Esophagus mucosa (tissue), 1 donor: ENCODE data around the gene CCDC146. TPM values are rescaled to one million over a fixed set of nuclear protein-coding genes. Genes with fewer than 3 reads are reported as not detected.
"Not testable (repeated sequence)": the region's sequence is repeated elsewhere in the genome, so short reads cannot be mapped to it uniquely, and the experiment has no call there.

ENCODE experiments used
- ATAC-seq: fragments of 200-7000 bp; cut with Tn5 transposase; one replicate; pipeline ENCODE4 v1.9.1; 2020
- total RNA-seq: library from RNA; stranded (reverse); gene quantifications from one replicate; pipeline ENCODE4 v1.2.4, GENCODE V29; 2023
- donor health status: DM: yes; HTN: yes; CAD: no.

Gene CCDC146
- 6.7 TPM for total RNA-seq

DNA sequence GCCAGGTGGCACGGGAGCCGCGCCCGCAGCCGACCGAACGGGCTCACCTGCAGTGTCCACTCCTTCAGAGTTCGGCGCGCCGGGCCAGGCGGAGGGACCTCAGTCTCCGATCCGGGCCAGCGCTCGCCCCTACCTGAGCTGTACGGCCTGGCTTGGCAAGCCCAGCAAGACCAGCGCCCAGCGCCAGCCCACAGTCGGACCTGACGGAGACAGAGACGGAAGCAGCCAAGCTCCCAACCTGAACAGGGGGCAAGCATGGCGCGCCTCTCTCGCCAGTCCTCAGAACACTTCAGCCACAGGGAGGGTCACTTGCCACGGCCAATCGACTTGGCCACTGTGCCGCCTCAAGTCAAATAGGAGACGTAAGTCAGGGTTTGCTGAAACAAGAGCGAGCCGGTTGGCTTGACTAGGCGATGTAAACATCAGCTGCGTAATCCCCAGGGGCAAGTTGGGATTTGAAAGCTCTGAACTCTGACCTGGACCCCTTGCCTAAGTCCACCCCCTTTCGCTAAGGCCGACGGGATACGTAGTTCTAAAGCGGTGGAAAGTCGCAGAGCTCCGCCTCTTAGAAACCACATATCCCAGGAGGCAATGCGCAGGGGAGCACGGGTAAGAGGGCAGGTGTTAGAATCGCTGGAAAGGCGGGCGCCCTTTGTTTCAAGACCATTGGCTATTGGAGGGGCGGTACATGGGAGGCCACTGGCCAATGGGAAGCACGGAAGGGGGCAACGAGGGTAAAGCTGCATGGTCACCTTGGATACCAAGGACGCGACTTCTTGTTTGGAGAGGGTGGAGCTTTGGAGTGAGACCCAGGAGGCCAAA is at the start of gene CCDC146:
CCDC146 (plus strand) TSS at position 756 of the 822 bp plus-strand sequence. CDS start 45,054 bp downstream, outside the sequence.
- ATAC-seq, result peak; percentile 99

GRCh38 chr7:77074786-77075396 is 47.5 kb upstream of the CCDC146 start:
- ATAC-seq, result not testable (repeated sequence)

- ATAC-seq, result not testable (repeated sequence)
Measured at GRCh38 chr7:77077060-77077459, 45.4 kb upstream of the CCDC146 start.

- not testable (repeated sequence) for ATAC-seq
Measured at GRCh38 chr7:77079112-77079511, 43.3 kb upstream of the CCDC146 start.

- not testable (repeated sequence) for ATAC-seq
Measured at GRCh38 chr7:77079624-77080023, 42.8 kb upstream of the CCDC146 start.

DNA sequence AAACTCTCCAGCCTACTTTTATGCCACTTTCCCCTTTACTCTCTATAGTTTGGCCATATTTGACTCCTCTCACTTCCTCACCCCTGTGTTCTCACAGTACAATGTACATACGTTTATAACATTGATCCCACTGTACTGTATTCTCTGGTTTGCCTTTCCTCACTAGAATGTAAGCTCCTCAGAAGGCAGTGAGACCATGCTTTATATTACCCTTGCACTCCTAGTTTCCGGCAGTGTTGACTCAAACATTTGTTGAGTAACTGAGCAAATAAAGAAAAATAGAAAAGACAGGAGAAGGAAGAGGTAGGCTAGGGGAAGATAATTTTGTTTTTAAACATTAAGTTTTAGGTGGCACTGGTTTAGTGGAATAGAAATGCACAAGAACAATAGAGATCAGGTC is 42.2 kb upstream of the CCDC146 start:
- ATAC-seq, result not testable (repeated sequence)

DNA sequence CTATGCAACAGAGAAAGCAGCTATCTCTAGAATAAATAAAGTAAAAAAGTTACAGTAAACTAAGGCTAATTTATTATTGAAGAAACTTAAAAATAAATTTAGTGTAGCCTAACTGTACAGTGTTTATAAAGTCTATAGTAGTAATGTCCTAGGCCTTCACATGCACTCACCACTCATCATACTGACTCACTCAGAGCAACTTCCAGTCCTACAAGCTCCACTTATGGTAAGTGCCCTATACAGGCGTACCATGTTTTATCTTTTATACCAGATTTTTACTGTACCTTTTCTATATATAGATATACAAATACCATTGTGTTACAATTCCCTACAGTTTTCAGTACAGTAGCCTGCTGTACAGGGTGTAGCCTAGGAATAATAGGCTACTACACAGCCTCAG is 40.2 kb upstream of the CCDC146 start:
- ATAC-seq, result not testable (repeated sequence)

DNA sequence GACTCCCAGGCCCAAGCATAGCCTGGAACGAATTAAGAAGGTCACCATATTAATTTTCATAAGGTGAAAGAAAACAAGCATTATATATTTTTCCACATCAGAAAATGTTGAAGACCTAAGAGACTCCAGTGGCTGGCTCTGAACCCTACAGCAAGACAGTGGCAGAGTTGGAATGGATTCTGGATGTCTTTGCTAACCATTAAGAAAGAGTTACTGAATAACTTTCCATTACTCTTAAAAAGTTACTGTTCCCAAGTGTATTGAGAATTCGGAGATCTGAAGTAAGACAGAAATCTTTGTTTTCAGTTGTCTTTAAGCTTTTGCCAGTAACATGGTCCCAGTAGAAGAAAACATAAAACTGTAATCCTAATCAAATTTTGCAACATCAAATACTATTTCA is 30.1 kb upstream of the CCDC146 start:
- ATAC-seq, result not testable (repeated sequence)

- not testable (repeated sequence) for ATAC-seq
Measured at GRCh38 chr7:77100501-77100900, 21.9 kb upstream of the CCDC146 start.

- not testable (repeated sequence) for ATAC-seq
Measured at GRCh38 chr7:77101187-77101586, 21.2 kb upstream of the CCDC146 start.

GRCh38 chr7:77102671-77103070 is 19.7 kb upstream of the CCDC146 start:
- ATAC-seq, result not testable (repeated sequence)

- ATAC-seq, result not testable (repeated sequence)
Measured at GRCh38 chr7:77105904-77106303, 16.5 kb upstream of the CCDC146 start.

- ATAC-seq, result not testable (repeated sequence)
Measured at GRCh38 chr7:77107659-77108058, 14.8 kb upstream of the CCDC146 start.

- not testable (repeated sequence) for ATAC-seq
Measured at GRCh38 chr7:77108362-77108761, 14.1 kb upstream of the CCDC146 start.

GRCh38 chr7:77112719-77113306 is 9.6 kb upstream of the CCDC146 start:
- not testable (repeated sequence) for ATAC-seq

GRCh38 chr7:77125486-77125885 is 3.1 kb downstream of the CCDC146 start:
- ATAC-seq, result not testable (repeated sequence)

DNA sequence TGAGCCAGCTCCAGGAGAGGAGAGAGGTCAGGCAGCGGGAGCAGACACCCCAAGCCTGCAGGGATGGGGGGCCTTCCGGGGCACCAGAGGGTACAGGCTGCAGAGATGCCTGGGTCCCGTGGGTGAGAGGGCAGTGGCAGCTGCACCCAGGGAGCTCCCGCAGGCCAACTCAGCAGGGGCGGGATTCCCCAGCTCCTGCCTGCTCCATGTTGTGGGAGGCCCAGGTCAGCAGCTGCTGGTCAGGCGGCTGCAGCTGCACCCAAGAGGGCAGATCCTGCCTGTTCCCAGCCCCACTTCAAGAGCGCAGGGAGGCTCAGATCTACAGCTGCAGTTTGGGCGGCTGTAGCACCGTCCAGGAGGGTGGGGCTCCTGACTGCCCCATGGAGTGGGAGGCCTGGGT is 4.6 kb downstream of the CCDC146 start:
- ATAC-seq, result not testable (repeated sequence)

GRCh38 chr7:77128582-77129410 is 6.4 kb downstream of the CCDC146 start:
- not testable (repeated sequence) for ATAC-seq

GRCh38 chr7:77131781-77132180 is 9.4 kb downstream of the CCDC146 start:
- not testable (repeated sequence) for ATAC-seq

DNA sequence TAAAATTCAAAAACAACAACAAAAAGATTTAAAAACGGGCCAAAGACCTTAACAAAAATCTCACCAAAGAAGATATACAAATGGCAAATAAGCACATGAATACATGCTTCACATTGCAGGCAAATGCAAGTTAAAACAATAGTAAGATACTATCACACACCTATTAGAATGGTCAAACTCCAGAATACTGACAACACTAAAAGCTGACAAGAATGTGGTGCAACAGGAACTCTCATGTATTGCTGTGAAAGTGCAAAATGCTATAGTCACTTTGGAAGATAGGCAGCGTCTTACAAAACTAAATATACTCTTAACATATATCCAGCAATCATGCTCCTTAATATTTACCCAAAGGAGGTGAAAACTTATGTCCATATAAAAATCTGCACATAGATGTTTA is 16.3 kb downstream of the CCDC146 start:
- ATAC-seq, result not testable (repeated sequence)

DNA sequence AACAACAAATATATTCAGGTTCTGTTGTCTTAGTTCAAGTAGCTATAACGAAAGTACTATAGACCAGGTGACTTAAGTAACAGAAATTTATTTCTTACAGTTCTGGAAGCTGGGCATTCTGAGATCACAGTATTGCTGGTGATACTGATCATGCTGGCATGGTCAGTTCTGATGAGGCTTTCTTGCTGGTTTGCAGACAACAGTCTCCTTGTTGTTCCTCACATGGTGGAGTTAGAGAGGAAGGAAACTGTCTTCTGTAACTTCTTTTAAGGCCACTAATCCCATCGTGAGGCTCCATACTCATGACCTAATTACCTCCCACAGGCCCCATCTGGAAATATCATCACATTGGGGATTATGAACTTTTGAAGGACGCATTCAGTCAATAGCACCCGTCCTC is 17.9 kb downstream of the CCDC146 start:
- not testable (repeated sequence) for ATAC-seq

DNA sequence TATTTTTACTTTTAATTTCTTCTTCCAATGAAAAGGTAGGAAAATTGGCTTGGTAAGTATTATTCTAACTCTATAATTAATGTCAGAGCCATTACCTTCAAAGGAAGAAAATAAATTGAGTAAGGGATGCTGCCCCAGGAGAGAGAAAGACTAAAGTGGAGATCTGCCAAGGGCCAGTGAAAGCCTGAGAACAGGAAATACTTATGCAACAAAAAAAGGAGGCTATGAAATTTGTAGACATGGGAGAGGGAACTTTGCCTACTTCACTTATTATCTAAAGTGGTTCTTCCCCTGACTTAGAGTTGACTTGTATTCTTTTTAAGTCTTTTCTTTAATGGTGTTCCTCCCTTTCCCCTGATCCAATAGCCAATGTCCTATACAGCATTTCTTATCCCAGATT is 29.8 kb downstream of the CCDC146 start:
- ATAC-seq, result not testable (repeated sequence)
